ENCODE measurements around the gene CEP63.

GRCh38 chr3:134563601-134564000 is 77.7 kb downstream of the CEP63 start:
- TF ChIP-seq POLR2AphosphoS5 (IDR thresholded peaks at IDR 0.05; ENCODE audit: low read depth) (no peak), CTCF (conservative IDR thresholded peaks at IDR 0.05; ENCODE audit: low read depth in 2 of 2) (no peak), NANOG (IDR thresholded peaks at IDR 0.05; ENCODE audit: borderline replicate concordance) (no peak), EZH2 (IDR thresholded peaks at IDR 0.05; ENCODE audit: low read depth, unreplicated experiment) (no peak), REST (IDR thresholded peaks at IDR 0.05; ENCODE audit: unreplicated experiment) (no peak), EZH2phosphoT487 (IDR thresholded peaks at IDR 0.05; ENCODE audit: unreplicated experiment) (no peak), ZNF331 (CRISPR knock-in tag; IDR thresholded peaks at IDR 0.05; ENCODE audit: low read depth) (no peak), CREB1 (CRISPR knock-in tag; IDR thresholded peaks at IDR 0.05; ENCODE audit: low read depth) (no peak), ZNF114 (CRISPR knock-in tag; IDR thresholded peaks at IDR 0.05) (no peak), JUNB (IDR thresholded peaks at IDR 0.05; ENCODE audit: unreplicated experiment) (no peak), ZNF462 (CRISPR knock-in tag; IDR thresholded peaks at IDR 0.05) (no peak), ETS1 (IDR thresholded peaks at IDR 0.05) (no peak)
